HG03280 (cell line): Measurements from ENCODE around the gene GAS5.
"Not testable (repeated sequence)": the region's sequence is repeated elsewhere in the genome, so short reads cannot be mapped to it uniquely, and the experiment has no call there.

Source experiments
- ATAC-seq: cut with Tn5 transposase; IDR thresholded peaks from one replicate; pipeline ENCODE4 v1.9.1; 2021; ENCODE audit warnings: mild to moderate bottlenecking, moderate library complexity; ENCODE audit not compliant: unreplicated experiment

GAS5 gene

GRCh38 chr1:173870252-173871075 lies 2.7 kb upstream of the GAS5 start:
- ATAC-seq: no peak

DNA sequence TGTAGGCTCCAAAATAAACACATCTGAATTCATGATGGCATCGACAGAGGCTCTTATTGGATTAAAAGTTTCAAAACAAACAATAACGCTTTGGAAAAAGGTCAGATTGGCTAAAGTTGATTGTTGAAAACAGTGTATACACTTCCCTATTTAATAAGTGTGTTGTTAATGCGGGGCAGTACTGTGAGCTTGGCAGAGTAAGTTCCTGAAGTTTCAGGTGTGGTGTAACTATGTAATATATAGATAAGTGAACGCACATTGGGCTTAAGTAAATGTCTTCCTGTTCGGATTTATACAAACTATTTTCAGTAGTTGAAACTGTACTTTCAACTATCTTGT lies 1.2 kb upstream of the GAS5 start:
- no peak for ATAC-seq

DNA sequence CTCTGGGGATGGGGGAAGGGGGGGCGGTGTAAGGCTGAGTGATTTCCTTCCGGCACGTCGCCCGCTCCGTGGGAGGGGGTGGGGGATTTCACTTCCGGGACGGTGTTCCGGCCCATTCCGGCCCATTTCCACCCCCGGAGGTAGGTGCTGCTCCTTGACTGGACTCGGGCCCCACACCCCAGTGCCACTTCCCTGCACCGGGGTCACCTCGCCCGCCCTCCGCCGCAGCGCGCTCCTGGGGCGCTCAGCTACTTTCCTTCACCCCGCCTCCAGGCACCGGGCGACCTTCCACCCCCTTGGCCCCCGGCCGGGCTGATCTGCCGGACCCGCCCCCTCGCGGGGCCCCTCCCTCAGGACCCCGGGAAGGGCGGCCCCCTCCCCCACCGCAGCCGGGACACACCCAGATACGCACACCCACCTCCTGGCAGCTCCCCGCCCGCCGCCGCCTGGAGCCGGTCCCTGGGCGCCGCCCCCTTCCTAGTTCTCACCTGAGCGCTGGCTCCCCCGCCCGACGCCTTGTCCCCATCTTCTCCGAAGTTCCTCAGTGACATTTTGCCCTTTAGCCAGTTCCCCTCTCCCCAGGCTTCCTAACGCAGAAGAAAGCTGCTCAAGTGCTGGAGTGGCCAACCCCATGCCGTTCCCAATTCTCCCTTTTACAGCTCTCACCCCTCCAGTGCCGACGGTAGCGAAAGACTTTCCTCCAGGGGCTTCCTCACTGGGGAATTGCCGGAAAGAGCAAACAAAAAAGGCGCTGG lies 654 bp upstream of the GAS5 start, which contains the start of gene ZBTB37:
TSS of gene ZBTB37 (plus strand) at position 115 of the 755 bp plus-strand sequence. CDS start 1,846 bp downstream, outside the sequence.
- ATAC-seq: peak; percentile 54

DNA sequence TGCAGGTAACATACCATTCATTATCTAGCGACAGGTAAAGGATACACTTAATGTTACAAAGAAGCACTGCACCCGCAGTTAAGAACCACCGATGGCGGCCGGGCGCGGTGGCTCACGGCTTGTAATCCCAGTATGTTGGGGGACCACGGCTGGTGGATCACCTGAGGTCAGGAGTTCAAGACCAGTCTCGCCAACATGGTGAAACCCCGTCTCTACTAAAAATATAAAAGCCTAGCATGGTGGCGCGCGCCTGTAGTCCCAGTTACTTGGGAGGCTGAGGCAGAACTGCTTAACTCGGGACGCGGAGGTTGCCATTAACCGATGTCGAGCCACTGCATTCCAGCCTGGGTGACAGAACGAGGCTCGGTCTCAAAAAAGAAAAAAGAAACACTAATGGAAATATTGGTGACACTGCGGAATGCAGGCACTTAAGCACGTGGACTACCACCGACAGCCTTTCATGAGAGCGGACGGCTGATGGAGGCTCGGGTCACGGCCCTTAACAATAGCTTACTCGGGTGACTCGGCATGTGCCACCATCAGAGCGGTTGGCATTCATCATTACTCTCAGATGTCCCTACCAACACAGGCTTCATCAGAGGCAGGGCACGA lies 542 bp downstream of the GAS5 start:
- no peak for ATAC-seq

GRCh38 chr1:173866413-173867115 lies 1.2 kb downstream of the GAS5 start:
- no peak for ATAC-seq

- no peak for ATAC-seq
Measured at GRCh38 chr1:173865468-173866164, 2.2 kb downstream of the GAS5 start.

- no peak for ATAC-seq
Measured at GRCh38 chr1:173864179-173864867, 3.5 kb downstream of the GAS5 start.

GRCh38 chr1:173863224-173864161 lies 4.3 kb downstream of the GAS5 start:
- no peak for ATAC-seq

DNA sequence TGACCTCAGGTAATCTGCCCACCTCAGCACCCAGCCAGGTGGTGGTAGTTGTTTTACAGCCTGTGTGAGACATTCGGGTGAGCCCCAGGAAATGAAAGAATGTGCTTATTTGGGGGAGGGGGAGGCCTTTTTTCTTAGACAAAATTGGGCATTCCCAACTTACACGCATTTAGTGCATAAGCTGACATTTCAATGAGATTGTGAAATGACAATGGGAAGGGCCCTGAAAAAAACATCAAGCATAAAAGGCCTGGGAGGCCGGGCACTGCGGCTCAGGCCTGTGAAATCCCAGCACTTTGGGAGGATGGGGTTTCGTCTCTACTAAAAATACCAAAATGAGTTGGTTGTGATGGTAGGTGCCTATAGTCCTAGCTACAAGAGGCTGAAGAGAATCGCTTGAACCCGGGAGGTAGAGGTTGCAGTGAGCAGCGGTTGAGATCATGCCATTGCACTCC lies 5.0 kb downstream of the GAS5 start:
- ATAC-seq: no peak

- not testable (repeated sequence) for ATAC-seq
Measured at GRCh38 chr1:173862146-173862768, 5.5 kb downstream of the GAS5 start.

GRCh38 chr1:173861731-173862145 lies 6.1 kb downstream of the GAS5 start:
- ATAC-seq: no peak

- ATAC-seq: no peak
Measured at GRCh38 chr1:173860065-173860464, 7.7 kb downstream of the GAS5 start.

DNA sequence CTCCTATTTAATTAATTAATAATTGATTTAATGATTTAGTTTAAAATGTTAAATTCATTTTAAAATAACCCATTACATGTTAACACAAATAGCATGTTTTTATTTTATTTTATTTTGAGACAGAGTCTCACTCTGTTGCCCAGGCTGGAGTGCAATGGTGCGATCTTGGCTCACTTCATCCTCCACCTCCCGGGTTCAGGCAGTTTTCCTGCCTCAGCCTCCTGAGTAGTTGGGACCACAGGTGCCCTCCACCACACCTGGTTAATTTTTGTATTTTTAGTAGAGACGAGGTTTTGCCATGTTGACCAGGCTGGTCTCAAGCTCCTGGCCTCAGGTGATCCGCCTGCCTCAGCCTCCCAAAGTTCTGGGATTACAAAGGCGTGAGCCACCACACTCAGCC lies 8.2 kb downstream of the GAS5 start:
- ATAC-seq: not testable (repeated sequence)

GRCh38 chr1:173857363-173857917 lies 10.3 kb downstream of the GAS5 start:
- no peak for ATAC-seq

DNA sequence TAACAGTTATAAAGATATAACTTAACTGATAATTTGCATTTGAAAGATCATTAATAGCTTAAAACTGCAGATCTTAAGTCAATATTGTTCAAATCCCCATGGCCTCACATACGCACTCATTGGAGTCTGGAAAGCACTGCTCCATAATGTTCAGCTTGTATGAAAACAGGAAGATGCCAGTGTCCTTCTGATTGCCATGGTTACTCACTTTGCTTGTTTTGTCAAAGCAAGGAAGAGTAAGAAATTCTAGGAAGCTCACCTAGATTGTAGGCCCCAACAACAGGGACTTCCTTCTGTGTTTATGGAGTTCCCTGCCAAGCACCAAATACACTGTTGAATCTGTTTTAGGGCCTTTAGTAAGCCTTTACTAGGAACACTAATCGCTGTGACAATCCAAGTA lies 10.9 kb downstream of the GAS5 start:
- no peak for ATAC-seq

GRCh38 chr1:173856014-173856413 lies 11.8 kb downstream of the GAS5 start:
- no peak for ATAC-seq

- no peak for ATAC-seq
Measured at GRCh38 chr1:173853074-173853473, 14.7 kb downstream of the GAS5 start.

DNA sequence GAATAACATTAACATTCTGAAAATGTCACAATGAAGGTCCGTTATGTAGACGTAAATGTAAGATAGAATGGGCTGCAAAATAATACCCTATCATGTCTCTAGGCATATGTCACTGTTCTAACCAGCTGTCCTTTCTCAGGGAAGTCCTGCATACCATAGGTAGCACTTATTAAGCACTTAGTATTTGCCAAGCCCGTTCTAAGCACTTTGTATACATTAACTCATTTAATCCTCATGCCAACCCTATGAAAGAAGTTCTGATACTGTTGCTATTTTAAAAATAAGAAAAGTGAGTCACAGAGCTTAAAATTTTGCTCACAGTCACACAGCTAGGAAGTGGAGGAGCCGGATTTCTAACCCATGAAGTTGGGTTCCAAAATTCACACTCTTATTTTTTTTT lies 15.7 kb downstream of the GAS5 start:
- ATAC-seq: no peak
